Bronchial epithelial cell (primary cell): ENCODE results near the gene TNS2. TPM values are rescaled to one million over a fixed set of nuclear protein-coding genes. Genes with fewer than 3 reads are reported as not detected.
"Not testable (repeated sequence)": the region's sequence is repeated elsewhere in the genome, so short reads cannot be mapped to it uniquely, and the experiment has no call there.

Experiments
- DNase-seq: peaks from one replicate; pipeline ENCODE4 v3.0.0-alpha.2; 2010; ENCODE audit warnings: low read depth
- FAIRE-seq: peaks from 2 replicates; lab custom pipeline; 2011; peaks lifted over from hg19 to GRCh38; lab: Jason Lieb, UNC
- H3K27me3 ChIP-seq: 2 replicates; pipeline ENCODE4 v1.5.1; 2011; ENCODE audit warnings: low read length; ENCODE audit not compliant: control insufficient read depth, insufficient read depth
- H3K36me3 ChIP-seq: 2 replicates; pipeline ENCODE4 v1.5.1; 2011; ENCODE audit warnings: low read length; ENCODE audit not compliant: control insufficient read depth, insufficient read depth
- H3K4me3 ChIP-seq: 2 replicates; pipeline ENCODE4 v1.5.1; 2011; ENCODE audit warnings: mild to moderate bottlenecking, low read depth, low read length, control low read depth
- CTCF ChIP-seq: IDR thresholded peaks from 2 replicates; pipeline ENCODE4 v1.5.1; 2011; ENCODE audit warnings: mild to moderate bottlenecking, moderate library complexity, low read length, control low read depth, inconsistent platforms; ENCODE audit not compliant: insufficient read depth, severe bottlenecking
- total RNA-seq: library from RNA; depleted of rRNA; stranded (reverse); fragments of >200 nt; gene quantifications from 2 replicates; pipeline ENCODE4 v1.2.1, GENCODE V29; 2014

Gene TNS2
- total RNA-seq, 1 donor from 2014 or later = 1.3 TPM

- FAIRE-seq = no peak
- TF ChIP-seq CTCF = no peak
Observed at GRCh38 chr12:53006810-53007309, 43.0 kb upstream of the TNS2 start.

GRCh38 chr12:53007343-53007742 lies 42.5 kb upstream of the TNS2 start:
- H3K36me3 ChIP-seq = peaks cover 3% of the 10 kb centered on the region
- peak overlapping the region; percentile 100 for H3K4me3 ChIP-seq
- no peaks in the 10 kb centered on the region for H3K27me3 ChIP-seq
- no peak for DNase-seq
- no peak for FAIRE-seq
- TF ChIP-seq CTCF = no peak

More at GRCh38 chr12:53006810-53007309, 43.0 kb upstream of the TNS2 start:
- peaks cover 3% of the 10 kb centered on the region for H3K36me3 ChIP-seq
- DNase-seq = peak; percentile 49
- peak overlapping the region; percentile 100 for H3K4me3 ChIP-seq
- no peaks in the 10 kb centered on the region for H3K27me3 ChIP-seq

GRCh38 chr12:53008760-53009159 lies 41.1 kb upstream of the TNS2 start:
- H3K27me3 ChIP-seq, H3K36me3 ChIP-seq, H3K4me3 ChIP-seq, FAIRE-seq, DNase-seq: not testable (repeated sequence)

- TF ChIP-seq CTCF = no peak
- Histone ChIP-seq H3K36me3 (peaks cover 4% of the 10 kb centered on the region), H3K27me3 (no peaks in the 10 kb centered on the region), H3K4me3 (no peak overlapping the region)
- FAIRE-seq = no peak
- no peak for DNase-seq
Observed at GRCh38 chr12:53010955-53011354, 38.9 kb upstream of the TNS2 start.

GRCh38 chr12:53011889-53012288 lies 38.0 kb upstream of the TNS2 start:
- DNase-seq = no peak
- no peak for FAIRE-seq
- no peaks in the 10 kb centered on the region for H3K27me3 ChIP-seq
- H3K36me3 ChIP-seq = peaks cover 4% of the 10 kb centered on the region
- no peak overlapping the region for H3K4me3 ChIP-seq
- TF ChIP-seq CTCF = no peak

GRCh38 chr12:53012928-53013327 lies 36.9 kb upstream of the TNS2 start:
- Histone ChIP-seq H3K4me3 (no peak overlapping the region), H3K27me3 (no peaks in the 10 kb centered on the region), H3K36me3 (peaks cover 5% of the 10 kb centered on the region)
- no peak for FAIRE-seq
- no peak for DNase-seq
- TF ChIP-seq CTCF = no peak
